HG03196 (cell line): ENCODE measurements around the gene WAS.
A peak's percentile ranks its signal among the peaks of the same experiment; 100 is the strongest.
"Not testable (repeated sequence)": the region's sequence is repeated elsewhere in the genome, so short reads cannot be mapped to it uniquely, and the experiment has no call there.

Source experiments
- ATAC-seq: cut with Tn5 transposase; IDR thresholded peaks from one replicate; pipeline ENCODE4 v1.9.1; 2021; ENCODE audit not compliant: unreplicated experiment

WAS gene

GRCh38 chrX:48683411-48683982, at the start of gene WAS:
Gene WAS, plus strand, starts transcription at chrX:48683799. Its CDS starts 55 bp downstream, at chrX:48683854.
- ATAC-seq = no peak

DNA sequence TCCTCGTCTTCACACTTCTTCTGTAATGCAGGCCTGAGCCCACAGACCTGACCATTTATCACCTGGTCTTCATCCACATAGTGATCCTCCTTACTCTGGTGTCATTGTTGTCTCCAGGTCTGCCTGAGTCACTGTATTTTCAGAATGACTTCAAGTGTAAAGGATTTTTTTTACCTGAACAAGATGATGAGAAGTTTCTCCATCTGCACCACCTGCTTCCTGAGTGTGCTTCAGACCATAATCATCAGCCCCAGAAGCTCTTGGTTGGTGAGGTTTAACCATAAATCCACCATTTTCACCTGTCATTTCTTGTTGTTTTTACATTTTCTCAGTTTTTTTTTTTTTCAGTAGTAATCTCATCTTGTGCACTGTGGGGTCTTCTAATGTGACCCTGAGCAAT, 47.3 kb upstream of the WAS start:
- ATAC-seq = no peak

DNA sequence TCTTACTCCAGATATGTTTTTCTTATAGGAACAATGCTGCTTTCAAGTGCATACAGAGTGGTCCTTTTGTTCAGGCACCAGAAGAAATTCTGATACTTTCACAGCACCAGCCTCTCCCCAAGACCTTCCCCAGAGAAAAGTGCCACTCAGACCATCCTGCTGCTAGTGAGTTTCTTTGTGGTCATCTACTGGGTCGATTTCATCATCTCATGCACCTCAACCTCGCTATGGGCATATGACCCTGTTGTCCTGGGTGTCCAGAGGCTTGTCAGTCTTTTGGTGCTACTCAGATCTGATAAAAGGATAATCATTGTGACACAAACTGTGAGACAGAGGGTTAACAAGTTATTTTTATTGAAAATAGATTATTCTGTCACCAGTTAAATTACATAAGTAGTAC, 46.8 kb upstream of the WAS start:
- no peak for ATAC-seq

DNA sequence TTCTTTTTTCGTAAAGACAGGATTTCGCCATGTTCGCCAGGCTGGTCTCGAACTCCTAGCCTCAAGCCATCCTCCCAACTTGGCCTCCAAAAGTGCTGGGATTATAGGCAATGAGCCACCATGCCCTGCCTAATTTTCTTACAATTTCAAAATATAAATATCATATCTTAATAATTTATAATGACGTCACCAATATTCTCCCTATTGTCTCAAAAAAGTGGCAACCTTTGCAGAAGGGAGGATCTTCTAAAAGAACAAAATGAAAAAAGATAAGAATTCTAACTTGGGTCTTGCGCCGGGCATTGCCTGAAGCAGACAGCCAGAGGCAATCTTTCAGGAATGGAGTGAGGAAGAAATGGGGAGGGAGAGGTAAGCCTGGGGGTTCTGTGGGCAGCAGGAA, 37.9 kb upstream of the WAS start:
- no peak for ATAC-seq

DNA sequence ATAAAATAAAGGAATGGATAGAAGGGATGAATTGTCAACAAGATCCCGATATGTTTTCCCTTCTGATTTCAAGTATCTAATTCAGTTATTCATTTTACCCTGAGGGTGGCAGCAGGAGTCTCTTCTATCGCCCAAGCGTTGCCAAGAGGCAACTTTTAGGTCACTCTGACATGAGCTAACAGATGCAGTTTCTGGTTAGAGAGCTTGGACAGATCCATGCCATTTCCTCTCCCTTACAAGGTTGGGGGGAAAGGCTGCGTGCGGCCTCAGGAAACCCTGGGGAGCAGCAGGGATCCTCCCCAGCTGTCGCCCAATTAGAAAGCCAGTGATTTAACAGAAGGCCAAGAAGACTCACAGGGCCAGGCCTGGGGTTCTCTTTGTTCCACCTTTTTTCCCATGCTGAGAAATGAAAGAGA, 35.3 kb upstream of the WAS start:
- no peak for ATAC-seq

- no peak for ATAC-seq
These were observed 34.5 kb upstream of the WAS start for GRCh38 chrX:48649102-48649501.

DNA sequence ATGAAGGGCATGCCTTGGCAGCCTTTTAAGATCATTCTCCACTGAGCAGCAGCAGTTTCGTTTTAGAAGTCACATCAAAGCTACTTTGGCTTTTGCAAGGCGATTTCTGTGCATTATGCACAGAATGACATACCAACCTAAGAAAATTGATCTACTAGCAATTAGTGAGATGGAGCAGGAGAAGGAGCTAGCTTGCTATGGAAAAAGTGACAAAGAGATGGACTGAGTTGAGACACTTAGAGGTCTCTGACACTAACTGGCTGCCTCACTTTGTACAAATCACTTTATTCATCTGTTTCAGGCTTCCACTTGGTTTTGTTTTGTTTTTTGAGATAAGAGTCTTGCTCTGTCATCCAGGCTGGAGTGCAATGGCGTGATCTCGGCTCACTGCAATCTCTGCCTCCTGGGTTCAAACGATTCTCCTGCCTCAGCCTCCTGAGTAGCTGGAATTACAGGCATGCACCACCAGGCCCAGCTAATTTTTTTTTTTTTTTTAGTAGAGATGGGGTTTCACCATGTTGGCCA, 31.5 kb upstream of the WAS start:
- not testable (repeated sequence) for ATAC-seq

GRCh38 chrX:48654746-48655145, 28.9 kb upstream of the WAS start:
- not testable (repeated sequence) for ATAC-seq

- not testable (repeated sequence) for ATAC-seq
These were observed 23.9 kb upstream of the WAS start for GRCh38 chrX:48659686-48660085.

DNA sequence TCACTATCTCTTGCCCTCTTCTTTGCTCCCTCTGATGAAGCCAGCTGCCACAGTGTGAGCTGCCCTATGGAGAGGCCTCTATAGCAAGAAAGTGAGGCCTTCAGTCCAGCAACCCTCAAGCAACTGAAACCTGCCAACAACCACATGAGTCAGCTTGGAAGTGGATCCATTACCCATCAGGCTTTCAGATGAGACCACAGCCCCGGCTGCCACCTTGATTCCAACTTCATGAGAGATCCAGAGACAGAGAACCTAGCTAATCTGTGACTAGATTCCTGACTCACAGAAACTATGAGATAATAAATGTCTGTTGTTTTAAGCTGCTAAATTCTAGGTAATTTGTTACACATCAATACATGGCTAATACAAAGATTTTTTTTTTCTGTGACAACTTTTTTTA, 20.4 kb upstream of the WAS start:
- ATAC-seq = no peak

DNA sequence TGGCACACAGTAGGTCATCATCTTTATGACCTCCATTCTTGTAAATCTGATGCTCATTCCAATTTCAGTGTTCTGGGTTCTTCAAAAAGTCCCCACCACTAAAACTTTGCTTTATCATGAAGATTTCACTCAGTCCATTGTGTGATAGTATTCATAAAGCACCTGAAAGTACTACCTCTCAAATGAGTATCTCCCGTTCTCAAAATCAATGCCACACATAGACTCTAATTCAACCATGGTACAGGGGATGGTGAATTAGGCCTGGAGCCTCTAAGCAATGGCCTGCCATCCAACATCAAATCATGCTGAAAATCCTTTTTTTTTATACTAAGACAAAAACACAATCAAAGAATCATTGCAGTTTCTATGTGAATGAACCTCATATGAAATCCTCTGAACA, 19.4 kb upstream of the WAS start:
- no peak for ATAC-seq

DNA sequence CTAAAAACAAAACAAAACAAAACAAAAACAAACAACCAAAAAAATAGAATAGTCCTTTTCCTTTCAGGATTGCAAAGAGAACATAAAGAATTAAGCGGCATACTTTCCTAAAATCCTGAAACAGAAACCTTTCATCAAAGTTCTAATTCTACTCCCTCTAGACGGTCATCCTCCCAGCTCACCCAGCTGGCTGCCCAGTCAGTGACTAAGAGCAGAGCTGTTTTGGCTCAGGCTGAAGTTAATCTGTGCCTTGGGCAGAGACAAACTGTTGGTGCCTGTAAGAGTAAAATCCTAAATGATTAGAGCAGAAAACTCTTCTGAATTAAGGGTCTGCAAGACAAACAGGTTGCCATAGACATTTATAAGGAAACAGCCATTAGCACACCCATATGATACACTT, 17.6 kb upstream of the WAS start:
- no peak for ATAC-seq

- ATAC-seq = no peak
These were observed 16.9 kb upstream of the WAS start for GRCh38 chrX:48666649-48667048.

- ATAC-seq = no peak
These were observed 16.1 kb upstream of the WAS start for GRCh38 chrX:48667509-48667908.

- not testable (repeated sequence) for ATAC-seq
These were observed 15.4 kb upstream of the WAS start for GRCh38 chrX:48668187-48668586.

DNA sequence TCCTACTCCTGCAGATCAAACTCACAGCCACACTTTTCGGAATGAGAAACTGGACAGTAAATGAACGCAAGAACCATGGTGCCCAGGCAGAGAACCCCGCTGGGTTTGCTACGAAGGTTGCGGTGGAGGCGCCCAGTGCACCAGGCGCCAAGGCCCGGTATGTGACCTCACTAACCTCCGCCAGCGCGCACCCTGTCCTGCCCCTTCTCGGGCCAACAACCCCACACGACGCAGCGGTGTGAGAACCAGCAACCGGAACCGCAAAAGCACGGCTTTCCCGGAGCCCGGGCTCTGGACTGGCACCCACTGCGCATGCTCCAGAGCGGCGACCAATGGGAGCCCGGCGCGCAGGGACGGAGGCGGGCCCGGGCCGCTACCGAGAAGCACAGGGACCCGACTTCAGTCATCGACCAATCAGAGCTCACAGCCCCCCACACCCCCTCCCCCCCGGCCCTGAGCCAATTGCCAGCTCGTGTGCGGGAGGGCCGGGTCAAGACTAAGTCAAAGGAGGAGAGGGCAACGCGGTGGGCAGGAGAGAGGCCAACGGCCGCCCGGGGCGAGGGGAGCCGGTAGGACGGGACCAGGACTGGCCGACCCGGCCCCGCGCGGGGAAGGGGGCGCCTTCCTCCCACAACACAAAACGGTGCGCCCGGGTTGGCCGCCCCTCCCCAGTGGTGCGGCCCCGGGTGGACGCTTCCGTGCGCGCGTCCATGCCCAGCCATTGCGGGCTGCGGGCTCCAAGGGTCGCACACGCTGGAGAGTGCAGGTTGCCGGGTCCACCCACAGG, 7.3 kb upstream of the WAS start:
- peak; percentile 83 for ATAC-seq

GRCh38 chrX:48676893-48677270, 6.7 kb upstream of the WAS start:
- ATAC-seq = peak; percentile 18

DNA sequence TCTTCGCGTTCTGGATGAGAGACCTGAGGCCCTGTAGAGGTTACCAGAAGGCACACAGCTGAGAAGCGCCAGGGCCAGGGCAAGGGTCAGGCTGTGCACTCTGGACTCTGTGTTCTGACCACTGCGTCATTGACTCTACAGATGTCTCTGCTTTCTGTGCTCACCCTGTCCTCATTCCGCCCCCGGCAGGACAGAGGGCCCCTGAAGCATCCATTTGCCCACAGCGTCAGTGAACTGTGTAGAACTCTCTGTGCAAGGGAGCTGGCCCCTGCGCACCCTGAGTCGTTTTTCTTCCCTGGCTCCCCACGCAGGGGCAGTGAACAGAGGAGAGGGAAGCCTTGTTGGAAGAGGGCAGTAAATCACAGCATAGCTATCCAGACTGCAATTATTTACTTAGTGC, 6.1 kb upstream of the WAS start:
- ATAC-seq = no peak

GRCh38 chrX:48680467-48680866, 3.1 kb upstream of the WAS start:
- ATAC-seq = not testable (repeated sequence)

DNA sequence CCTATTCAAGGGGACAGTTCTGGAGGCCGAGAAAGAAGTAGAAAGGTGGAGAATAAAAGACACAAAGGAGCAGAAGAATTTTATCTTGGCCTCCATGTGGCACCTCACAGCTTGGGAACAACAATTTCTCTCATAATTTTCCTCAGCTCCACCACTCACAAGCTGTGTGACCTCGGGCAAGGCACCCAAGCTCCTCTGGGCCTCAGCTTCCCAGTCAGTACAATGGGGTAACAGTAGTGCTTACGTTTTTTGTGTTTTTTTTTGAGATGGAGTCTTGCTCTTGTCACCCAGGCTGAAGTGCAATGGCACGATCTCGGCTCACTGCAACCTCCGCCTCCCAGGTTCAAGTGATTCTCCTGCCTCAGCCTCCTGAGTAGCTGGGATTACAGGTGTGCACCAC, 2.7 kb upstream of the WAS start:
- ATAC-seq = not testable (repeated sequence)

DNA sequence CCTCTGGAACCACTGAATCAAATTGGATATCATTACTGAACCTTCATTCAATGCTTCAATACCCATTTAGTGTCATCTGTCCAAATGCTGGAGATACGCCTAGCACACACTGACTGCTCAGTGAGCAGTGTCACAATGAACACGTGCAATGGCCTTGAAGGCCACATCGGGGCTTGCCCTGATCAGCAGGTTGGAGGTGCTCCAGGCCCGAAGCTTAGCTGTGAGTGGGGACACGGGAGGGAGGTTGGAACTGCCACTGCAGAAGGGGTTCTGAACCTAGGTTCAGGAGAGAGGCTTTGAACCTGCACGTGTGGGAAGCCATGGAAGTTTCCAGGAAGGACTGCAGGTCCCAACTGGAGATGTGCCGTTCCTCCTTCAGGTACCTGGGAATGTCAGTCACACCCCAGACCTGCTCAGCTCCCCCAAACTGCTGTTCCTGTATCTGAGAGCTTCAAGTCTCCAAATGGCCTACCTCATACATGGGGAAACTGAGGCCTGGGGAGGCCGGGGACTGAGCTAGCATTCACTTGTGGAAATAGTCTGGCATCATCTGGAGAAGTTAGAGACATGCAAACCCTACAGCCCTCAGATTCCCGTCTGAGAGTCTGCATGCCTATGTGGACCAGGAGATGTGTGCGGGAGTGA, 1.9 kb upstream of the WAS start:
- no peak for ATAC-seq

DNA sequence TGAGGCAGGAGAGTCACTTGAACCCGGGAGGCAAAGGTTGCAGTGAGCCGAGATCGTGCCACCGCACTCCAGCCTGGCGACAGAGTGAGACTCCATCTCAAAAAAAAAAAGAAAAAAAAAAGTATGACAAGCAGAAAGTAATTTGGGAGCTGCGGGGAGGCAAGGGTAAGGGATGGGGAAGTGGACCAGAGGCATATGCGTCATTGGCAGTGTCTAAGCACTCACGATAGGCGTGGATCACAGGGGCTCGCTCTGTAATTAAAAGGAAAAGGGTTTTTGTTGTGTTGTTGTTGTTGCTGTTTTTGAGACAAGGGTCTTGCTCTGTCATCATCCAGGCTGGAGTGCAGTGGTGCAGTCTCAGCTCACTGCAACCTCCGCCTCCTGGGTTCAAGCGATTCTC, 804 bp upstream of the WAS start:
- ATAC-seq = not testable (repeated sequence)
